IMR-90 (cell line): ENCODE data around the gene SLCO2B1. TPM values are rescaled to one million over a fixed set of nuclear protein-coding genes. Genes with fewer than 3 reads are reported as not detected.
A peak's percentile ranks its signal among the peaks of the same experiment; 100 is the strongest.

Experiments
- ATAC-seq: fragments of 200-7000 bp; cut with Tn5 transposase; 2 replicates; pipeline ENCODE4 v1.9.1; 2020; ENCODE audit warnings: low read depth, mild to moderate bottlenecking, moderate library complexity
- BruUV-seq: library from RNA; stranded (reverse); fragments of 400-500 nt; replicated peaks from 2 replicates; lab custom pipeline; 2021; lab: Mats Ljungman, UMichigan
- CTCF ChIA-PET: fragments of 300-600 bp; formaldehyde crosslinking; extraction: SDS; loops from one replicate; lab custom pipeline; 2021; ENCODE audit warnings: antibody characterized with exemption; lab: Yijun Ruan, JAX
- POLR2A ChIA-PET: fragments of 300-600 bp; sonication (Branson Sonifier 250); formaldehyde crosslinking; loops from one replicate; lab custom pipeline; 2022; ENCODE audit warnings: antibody characterized with exemption; ENCODE audit not compliant: unreplicated experiment; lab: Charles Lee
- DNase-seq: peaks from one replicate; pipeline ENCODE4 v3.0.0; 2013
- H2AFZ ChIP-seq: replicated peaks from 2 replicates; pipeline ENCODE3; 2013; ENCODE audit warnings: low read length, mild to moderate bottlenecking; ENCODE audit not compliant: poor library complexity
- H2AK5ac ChIP-seq: 2 replicates; pipeline ENCODE4 v1.6.1; 2013; ENCODE audit warnings: low read depth, low read length, inconsistent platforms
- H2AK9ac ChIP-seq: replicated peaks from 2 replicates; pipeline ENCODE3; 2013; ENCODE audit warnings: mild to moderate bottlenecking, low read depth, low read length, moderate library complexity; ENCODE audit not compliant: poor library complexity
- H2BK120ac ChIP-seq: 2 replicates; pipeline ENCODE4 v1.6.1; 2013; ENCODE audit warnings: low read depth, low read length, inconsistent platforms
- H2BK15ac ChIP-seq: 3 replicates; pipeline ENCODE4 v1.6.1; 2013; ENCODE audit warnings: low read depth, low read length, inconsistent platforms
- H2BK20ac ChIP-seq: 2 replicates; pipeline ENCODE4 v1.6.1; 2013; ENCODE audit warnings: low read depth, mild to moderate bottlenecking, inconsistent platforms, low read length, moderate library complexity
- H2BK5ac ChIP-seq: 2 replicates; pipeline ENCODE4 v1.6.1; 2013; ENCODE audit warnings: mild to moderate bottlenecking, low read depth, low read length, inconsistent platforms; ENCODE audit not compliant: poor library complexity, severe bottlenecking
- H3K14ac ChIP-seq: replicated peaks from 2 replicates; pipeline ENCODE4 v1.6.1; 2013; ENCODE audit warnings: low read depth, low read length, inconsistent platforms
- H3K18ac ChIP-seq: 2 replicates; pipeline ENCODE4 v1.6.1; 2013; ENCODE audit warnings: low read depth, low read length, control low read depth
- H3K23ac ChIP-seq: 2 replicates; pipeline ENCODE4 v1.6.1; 2013; ENCODE audit warnings: low read depth, low read length, inconsistent platforms
- H3K27ac ChIP-seq: 2 replicates; pipeline ENCODE4 v1.5.1; 2013; ENCODE audit warnings: mild to moderate bottlenecking, control low read depth, low read length; ENCODE audit not compliant: insufficient read depth
- H3K27me3 ChIP-seq: 2 replicates; pipeline ENCODE4 v1.6.1; 2013; ENCODE audit warnings: low read length; ENCODE audit not compliant: control insufficient read depth, insufficient read depth
- H3K36me3 ChIP-seq: 2 replicates; pipeline ENCODE4 v1.6.1; 2013; ENCODE audit warnings: low read length, mixed read lengths; ENCODE audit not compliant: control insufficient read depth, insufficient read depth
- H3K4ac ChIP-seq: 2 replicates; pipeline ENCODE4 v1.6.1; 2013; ENCODE audit warnings: low read depth, low read length, inconsistent platforms
- H3K4me1 ChIP-seq: 2 replicates; pipeline ENCODE4 v1.6.1; 2013; ENCODE audit warnings: low read length, mixed read lengths; ENCODE audit not compliant: control insufficient read depth, insufficient read depth
- H3K4me2 ChIP-seq: 2 replicates; pipeline ENCODE4 v1.6.1; 2013; ENCODE audit warnings: low read depth, mild to moderate bottlenecking, control low read depth, low read length, moderate library complexity
- H3K4me3 ChIP-seq: 2 replicates; pipeline ENCODE4 v1.5.1; 2013; ENCODE audit warnings: low read depth, mild to moderate bottlenecking, control low read depth, low read length, moderate library complexity; ENCODE audit not compliant: insufficient read depth
- H3K56ac ChIP-seq: 2 replicates; pipeline ENCODE4 v1.6.1; 2013; ENCODE audit warnings: low read length, inconsistent platforms; ENCODE audit not compliant: insufficient read depth; ENCODE audit errors: extremely low read depth
- H3K79me1 ChIP-seq, 2 experiments: 2 replicates each; pipeline ENCODE4 v1.6.1; 2013; ENCODE audit warnings: low read length in 2 of 2, inconsistent platforms in 1 of 2, low read depth in 1 of 2
- H3K9ac ChIP-seq: 2 replicates; pipeline ENCODE4 v1.6.1; 2013; ENCODE audit warnings: low read depth, low read length, control low read depth
- H3K9me1 ChIP-seq: 2 replicates; pipeline ENCODE4 v1.6.1; 2013; ENCODE audit warnings: low read length, inconsistent platforms; ENCODE audit not compliant: insufficient read depth
- H3K9me3 ChIP-seq: 2 replicates; pipeline ENCODE4 v1.6.1; 2013; ENCODE audit warnings: low read length; ENCODE audit not compliant: control insufficient read depth, insufficient read depth
- H4K20me1 ChIP-seq: 2 replicates; pipeline ENCODE4 v1.6.1; 2013; ENCODE audit warnings: low read length, inconsistent platforms; ENCODE audit not compliant: insufficient read depth
- H4K5ac ChIP-seq: 2 replicates; pipeline ENCODE4 v1.6.1; 2013; ENCODE audit warnings: mild to moderate bottlenecking, low read depth, low read length, control low read depth
- H4K8ac ChIP-seq, 2 experiments: 2 replicates each; pipeline ENCODE4 v1.6.1; 2013; ENCODE audit warnings: low read depth in 2 of 2, low read length in 2 of 2, control low read depth in 1 of 2, inconsistent platforms in 1 of 2
- H4K91ac ChIP-seq: 2 replicates; pipeline ENCODE4 v1.6.1; 2013; ENCODE audit warnings: low read depth, low read length, inconsistent platforms; ENCODE audit not compliant: insufficient read depth
- CEBPB ChIP-seq: IDR thresholded peaks from 2 replicates; pipeline ENCODE4 v1.6.1; 2012; ENCODE audit warnings: low read depth, low read length, improper control_type of control experiment
- CHD1 ChIP-seq: IDR thresholded peaks from 2 replicates; pipeline ENCODE4 v1.6.1; 2012; ENCODE audit warnings: low read depth, low read length, improper control_type of control experiment
- MAFK ChIP-seq: IDR thresholded peaks from 2 replicates; pipeline ENCODE4 v1.6.1; 2012; ENCODE audit warnings: low read depth, low read length, improper control_type of control experiment
- MXI1 ChIP-seq: IDR thresholded peaks from 2 replicates; pipeline ENCODE4 v1.6.1; 2012; ENCODE audit warnings: low read depth, mild to moderate bottlenecking, low read length, moderate library complexity, borderline replicate concordance
- NFE2L2 ChIP-seq: fragments of 150-350 bp; IDR thresholded peaks from 2 replicates; pipeline ENCODE4 v1.6.1; 2016; ENCODE audit warnings: low read depth, mild to moderate bottlenecking, low read length
- WGBS, 2 experiments: methylation state at CpG; one replicate each; pipeline versions ENCODE4 v1.1.5 to v1.1.7; 2013; ENCODE audit warnings: missing lambda C conversion rate in 2 of 2; ENCODE audit not compliant: insufficient read length in 1 of 2; ENCODE audit errors: extremely low coverage in 2 of 2; 5-methylcytosine and 5-hydroxymethylcytosine counted together
- dilution Hi-C: fragments of 300-500 bp; cut with HindIII; formaldehyde crosslinking; loops from one replicate; pipeline ENCODE4 v1.14.3; 2018; ENCODE audit warnings: low sequenced_read_pairs; ENCODE audit not compliant: unreplicated experiment
- in situ Hi-C: fragments of 300-500 bp; cut with MboI; formaldehyde crosslinking; loops from 3 replicates; pipeline ENCODE4 v1.14.3; 2019; ENCODE audit warnings: low sequenced_read_pairs, inconsistent platforms, mixed read lengths
- intact Hi-C: fragments of 100-400 bp; cut with micrococcal nuclease; formaldehyde crosslinking; loops from 2 replicates; pipeline ENCODE4 v1.10.0; 2022
- polyA plus RNA-seq, 3 experiments: library from polyadenylated mRNA; depleted of rRNA; stranded (reverse); fragments of >200 nt; gene quantifications; 2 replicates each; pipeline ENCODE4 v1.2.3, GENCODE V29; 2012; ENCODE audit warnings: low replicate concordance in 1 of 3
- total RNA-seq: library from RNA; depleted of rRNA; stranded (reverse); fragments of >200 nt; gene quantifications from 2 replicates; pipeline ENCODE4 v1.2.3, GENCODE V29; 2012

Gene SLCO2B1
- total and polyA plus RNA-seq, 2 of the 4 experiments (the other 2 are of a cell fraction): not detected

- TF ChIP-seq MXI1 (peak; percentile 60; the same call in 1 of the 2 replicates), CHD1 (no peak)
Measured at GRCh38 chr11:75142714-75143419, 8.0 kb upstream of the SLCO2B1 start (continued).

GRCh38 chr11:75143420-75143731 is 7.5 kb upstream of the SLCO2B1 start:
- intact Hi-C loops (loop anchor here (2.0 kb wide), 1 partner anchor 121 kb away; no protein-coding TSS in a partner anchor), dilution Hi-C loops (no loop called here), in situ Hi-C loops (no loop called here)
- H3K4me2 ChIP-seq: no peak overlapping the region
- no peaks in the 10 kb centered on the region for H3K9me3 ChIP-seq
- no peak overlapping the region for H3K4me3 ChIP-seq
- H3K9ac ChIP-seq: no peak overlapping the region
- no peak overlapping the region; the same call in 1 of the 2 replicates for H3K18ac ChIP-seq
- H4K8ac ChIP-seq: peak overlapping the region in 1 of 2 experiments; percentile 88; a peak in 2 of 4 replicates
- H2AFZ ChIP-seq: peak overlapping the region; percentile 91
- H3K79me1 ChIP-seq: no peaks in the 10 kb centered on the region
- CTCF ChIA-PET: interaction anchor here (0.7 to 5.6 kb wide), 7 partner anchors 15 to 120 kb away, joined by 3 to 43 read pairs (median 5); partner anchors contain the start of gene TPBGL
- H2BK120ac ChIP-seq: peak overlapping the region; percentile 82
- peak overlapping the region; percentile 67; the same call in 1 of the 2 replicates for H4K91ac ChIP-seq
- no peak overlapping the region for H3K27ac ChIP-seq
- 0 out of 3 replicates have a peak overlapping the region, but pooled peaks have one; percentile 25 for H2BK15ac ChIP-seq
- H3K9me1 ChIP-seq: peaks cover 5% of the 10 kb centered on the region
- H2AK9ac ChIP-seq: peak overlapping the region; percentile 22
- H4K5ac ChIP-seq: no peak overlapping the region
- peak overlapping the region; percentile 85 for H2BK20ac ChIP-seq
- H2BK5ac ChIP-seq: peak overlapping the region; percentile 58
- H3K27me3 ChIP-seq: peaks cover 20% of the 10 kb centered on the region
- H3K36me3 ChIP-seq: no peaks in the 10 kb centered on the region
- ATAC-seq (no peak), DNase-seq (no peak)
- no peak overlapping the region; the same call in 1 of the 2 replicates for H3K56ac ChIP-seq
- BruUV-seq: no TSS peak
- peak overlapping the region; percentile 58; the same call in 1 of the 2 replicates for H3K23ac ChIP-seq
- TF ChIP-seq NFE2L2: no peak
- no peak for TF ChIP-seq CEBPB
- no peak for TF ChIP-seq MAFK
- H3K4ac ChIP-seq: peak overlapping the region; percentile 52; the same call in 1 of the 2 replicates
- no peaks in the 10 kb centered on the region for H4K20me1 ChIP-seq
- H3K14ac ChIP-seq: peak overlapping the region; percentile 92
- no CpG with 5 or more reads among the region's 6 CpGs for WGBS, 2 experiments
- POLR2A ChIA-PET: no interaction called here
- peaks cover 2% of the 10 kb centered on the region; the same call in 1 of the 2 replicates for H3K4me1 ChIP-seq
- peak overlapping the region; percentile 14 for H2AK5ac ChIP-seq
